Measurements from ENCODE around the gene STAU1. TPM values are rescaled to one million over a fixed set of nuclear protein-coding genes. Genes with fewer than 3 reads are reported as not detected.

The STAU1 gene
- total and polyA plus RNA-seq, 2 of the 13 experiments (the other 11 are each of a cell fraction or from before 2014, with no cell fraction given), result 119 to 133 TPM

GRCh38 chr20:49219091-49219923, 31.2 kb upstream of the STAU1 start, which contains the start of gene DDX27 (continued):
- peak; percentile 95 for TF ChIP-seq GATAD1 (CRISPR knock-in tag; IDR thresholded peaks at IDR 0.05)
- TF ChIP-seq PPARG (CRISPR knock-in tag; conservative IDR thresholded peaks at IDR 0.05), result no peak; the same call in none of the 2 replicates
- TF ChIP-seq HNRNPK (IDR thresholded peaks at IDR 0.05; ENCODE audit: low read depth, low read length, poor library complexity, severe bottlenecking), result no peak
- TF ChIP-seq MAX (IDR thresholded peaks at IDR 0.05), result peak; percentile 95
- 0 out of 2 replicates have a peak, but pooled peaks have one; percentile 6 for TF ChIP-seq ZNF644 (CRISPR knock-in tag; IDR thresholded peaks at IDR 0.05; ENCODE audit: low read depth)
- TF ChIP-seq TRIM24 (CRISPR knock-in tag; IDR thresholded peaks at IDR 0.05), result peak; percentile 14; the same call in 1 of the 2 replicates
- TF ChIP-seq ZNF350 (CRISPR knock-in tag; IDR thresholded peaks at IDR 0.05; ENCODE audit: borderline replicate concordance, low read depth), result peak; percentile 95
- 0 out of 2 replicates have a peak, but pooled peaks have one; percentile 41 for TF ChIP-seq TERF1 (CRISPR knock-in tag; IDR thresholded peaks at IDR 0.05)
- no peak for TF ChIP-seq ZNF816 (CRISPR knock-in tag; IDR thresholded peaks at IDR 0.05; ENCODE audit: borderline replicate concordance)
- TF ChIP-seq ASH2L (IDR thresholded peaks at IDR 0.05; ENCODE audit: insufficient read length, low read depth, low read length), result peak; percentile 91
- TF ChIP-seq IRX3 (CRISPR knock-in tag; IDR thresholded peaks at IDR 0.05; ENCODE audit: borderline replicate concordance, low read depth), result peak; percentile 27; the same call in 1 of the 2 replicates
- TF ChIP-seq TGIF2 (CRISPR knock-in tag; IDR thresholded peaks at IDR 0.05), result peak; percentile 96
- no peak for TF ChIP-seq BATF2 (CRISPR knock-in tag; IDR thresholded peaks at IDR 0.05)
- TF ChIP-seq TSC22D2 (CRISPR knock-in tag; IDR thresholded peaks at IDR 0.05; ENCODE audit: borderline replicate concordance), result no peak; the same call in 1 of the 2 replicates
- no peak for TF ChIP-seq IKZF4 (CRISPR knock-in tag; IDR thresholded peaks at IDR 0.05; ENCODE audit: borderline replicate concordance, low read depth, not compliant biosample characterization)
- no peak for TF ChIP-seq TEF (CRISPR knock-in tag; IDR thresholded peaks at IDR 0.05)
- no peak; the same call in none of the 2 replicates for TF ChIP-seq SNAPC5 (CRISPR knock-in tag; IDR thresholded peaks at IDR 0.05; ENCODE audit: borderline replicate concordance)
- TF ChIP-seq ZNF724P (CRISPR knock-in tag; IDR thresholded peaks at IDR 0.05; ENCODE audit: borderline replicate concordance), result 0 out of 2 replicates have a peak, but pooled peaks have one; percentile 23
- peak; percentile 67 for TF ChIP-seq HCFC1 (IDR thresholded peaks at IDR 0.05; ENCODE audit: low read depth, low read length)
- peak; percentile 40 for TF ChIP-seq TFDP2 (CRISPR knock-in tag; IDR thresholded peaks at IDR 0.05)
- TF ChIP-seq ATF2 (CRISPR knock-in tag; IDR thresholded peaks at IDR 0.05), result peak; percentile 69
